ENCODE measurements around the gene KANSL2. TPM values are rescaled to one million over a fixed set of nuclear protein-coding genes. Genes with fewer than 3 reads are reported as not detected.
"Not testable (repeated sequence)": the region's sequence is repeated elsewhere in the genome, so short reads cannot be mapped to it uniquely, and the experiment has no call there.

The KANSL2 gene
- total RNA-seq, 1 donor from 2014 or later: 70.3 TPM

DNA sequence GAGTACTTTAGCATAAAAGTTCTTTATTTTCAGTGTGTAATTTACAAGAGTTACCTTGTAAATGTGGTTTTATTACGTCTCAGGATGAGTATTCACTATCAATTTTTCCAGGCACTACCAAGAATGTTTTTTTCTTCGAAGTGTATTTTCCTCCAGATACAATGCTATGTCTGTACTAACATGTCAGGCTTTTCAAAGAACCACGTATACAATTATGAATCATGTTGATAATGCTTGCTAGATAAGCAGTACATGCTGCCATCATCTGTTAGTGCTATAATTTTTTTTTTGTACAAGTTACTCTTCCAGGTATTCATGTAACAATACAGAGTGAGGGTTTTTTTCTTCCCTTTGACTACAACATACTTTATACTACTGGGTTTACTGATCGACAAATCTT lies 5.6 kb upstream of the KANSL2 start:
- Histone ChIP-seq H3K36me3 (ENCODE audit: control insufficient read depth, insufficient read depth, low read length) (no peaks in the 10 kb centered on the region), H3K4me3 (ENCODE audit: low read depth, low read length) (no peak overlapping the region), H3K27me3 (ENCODE audit: control insufficient read depth, insufficient read depth, low read length) (no peaks in the 10 kb centered on the region)
- TF ChIP-seq, protein P1, sequence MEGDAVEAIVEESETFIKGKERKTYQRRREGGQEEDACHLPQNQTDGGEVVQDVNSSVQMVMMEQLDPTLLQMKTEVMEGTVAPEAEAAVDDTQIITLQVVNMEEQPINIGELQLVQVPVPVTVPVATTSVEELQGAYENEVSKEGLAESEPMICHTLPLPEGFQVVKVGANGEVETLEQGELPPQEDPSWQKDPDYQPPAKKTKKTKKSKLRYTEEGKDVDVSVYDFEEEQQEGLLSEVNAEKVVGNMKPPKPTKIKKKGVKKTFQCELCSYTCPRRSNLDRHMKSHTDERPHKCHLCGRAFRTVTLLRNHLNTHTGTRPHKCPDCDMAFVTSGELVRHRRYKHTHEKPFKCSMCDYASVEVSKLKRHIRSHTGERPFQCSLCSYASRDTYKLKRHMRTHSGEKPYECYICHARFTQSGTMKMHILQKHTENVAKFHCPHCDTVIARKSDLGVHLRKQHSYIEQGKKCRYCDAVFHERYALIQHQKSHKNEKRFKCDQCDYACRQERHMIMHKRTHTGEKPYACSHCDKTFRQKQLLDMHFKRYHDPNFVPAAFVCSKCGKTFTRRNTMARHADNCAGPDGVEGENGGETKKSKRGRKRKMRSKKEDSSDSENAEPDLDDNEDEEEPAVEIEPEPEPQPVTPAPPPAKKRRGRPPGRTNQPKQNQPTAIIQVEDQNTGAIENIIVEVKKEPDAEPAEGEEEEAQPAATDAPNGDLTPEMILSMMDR (IDR thresholded peaks at IDR 0.05; ENCODE audit: insufficient read depth, low read length, severe bottlenecking): no peak
- no peak for FAIRE-seq
- DNase-seq (ENCODE audit: low read depth): peak; percentile 12

DNA sequence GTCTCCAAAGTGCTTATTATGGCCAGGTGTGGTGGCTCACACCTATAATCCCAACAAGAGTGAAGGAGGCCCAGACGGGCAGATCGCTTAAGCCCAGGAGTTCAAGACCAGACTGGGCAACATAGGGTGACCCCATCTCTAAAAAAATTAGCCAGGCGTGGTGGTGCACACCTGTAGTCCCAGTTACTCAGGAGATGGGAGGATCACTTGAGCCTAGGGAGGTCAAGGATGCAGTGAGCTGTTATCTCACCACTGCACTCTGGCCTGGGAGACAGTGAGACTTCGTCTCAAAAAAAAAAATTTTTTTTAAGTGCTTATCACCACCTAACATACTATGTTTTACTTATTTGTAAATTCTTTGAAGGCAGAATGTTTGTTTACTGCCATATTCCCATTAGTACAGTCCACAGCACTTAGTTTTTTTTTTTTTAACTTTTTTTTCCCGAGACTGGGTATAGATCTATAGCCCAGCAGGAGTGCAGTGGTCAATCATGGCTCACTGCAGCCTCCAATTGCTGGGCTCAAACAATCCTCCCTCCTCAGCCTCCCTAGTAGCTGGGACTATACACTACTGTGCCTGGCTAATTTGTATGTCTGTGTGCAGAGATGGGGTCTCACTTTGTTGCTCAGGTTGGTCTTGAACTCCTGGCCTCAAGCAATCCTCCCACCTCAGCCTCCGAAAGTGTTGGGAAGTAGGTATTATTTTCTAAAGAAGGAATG lies 4.7 kb upstream of the KANSL2 start:
- no peak overlapping the region for H3K4me3 ChIP-seq (ENCODE audit: low read depth, low read length)
- FAIRE-seq: no peak
- no peaks in the 10 kb centered on the region for H3K27me3 ChIP-seq (ENCODE audit: control insufficient read depth, insufficient read depth, low read length)
- H3K36me3 ChIP-seq (ENCODE audit: control insufficient read depth, insufficient read depth, low read length): no peaks in the 10 kb centered on the region
- TF ChIP-seq, protein P1 (IDR thresholded peaks at IDR 0.05; ENCODE audit: insufficient read depth, low read length, severe bottlenecking): no peak
- no peak for DNase-seq (ENCODE audit: low read depth)

DNA sequence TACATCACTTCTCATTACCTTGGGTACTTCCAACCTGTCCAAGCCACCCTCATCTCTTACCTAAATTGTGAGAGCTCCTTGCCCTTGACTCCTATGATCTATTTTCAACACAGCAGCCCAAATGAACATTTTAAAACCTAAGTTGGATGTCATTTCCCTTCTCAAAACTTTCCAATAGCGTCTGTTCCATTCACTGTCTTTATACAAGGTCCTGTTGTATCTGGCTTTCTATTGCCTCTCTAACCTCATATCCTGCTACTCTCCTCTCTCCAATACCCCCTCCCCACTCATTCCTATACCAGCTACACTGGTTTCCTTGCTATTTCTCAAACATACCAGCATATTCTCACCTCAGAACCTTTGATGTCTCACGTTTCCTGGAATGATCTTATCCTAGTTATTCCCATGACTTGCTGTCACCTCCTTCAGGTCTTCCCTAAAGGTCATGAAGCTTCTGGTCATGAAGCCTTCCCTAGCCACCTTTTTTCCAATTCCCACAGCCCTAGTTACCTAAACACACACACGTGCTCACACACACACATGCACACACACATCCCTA lies 4.1 kb upstream of the KANSL2 start:
- Histone ChIP-seq H3K36me3 (ENCODE audit: control insufficient read depth, insufficient read depth, low read length) (no peaks in the 10 kb centered on the region), H3K27me3 (ENCODE audit: control insufficient read depth, insufficient read depth, low read length) (no peaks in the 10 kb centered on the region), H3K4me3 (ENCODE audit: low read depth, low read length) (no peak overlapping the region)
- DNase-seq (ENCODE audit: low read depth) (no peak), FAIRE-seq (no peak)
- TF ChIP-seq, protein P1 (IDR thresholded peaks at IDR 0.05; ENCODE audit: insufficient read depth, low read length, severe bottlenecking): no peak

DNA sequence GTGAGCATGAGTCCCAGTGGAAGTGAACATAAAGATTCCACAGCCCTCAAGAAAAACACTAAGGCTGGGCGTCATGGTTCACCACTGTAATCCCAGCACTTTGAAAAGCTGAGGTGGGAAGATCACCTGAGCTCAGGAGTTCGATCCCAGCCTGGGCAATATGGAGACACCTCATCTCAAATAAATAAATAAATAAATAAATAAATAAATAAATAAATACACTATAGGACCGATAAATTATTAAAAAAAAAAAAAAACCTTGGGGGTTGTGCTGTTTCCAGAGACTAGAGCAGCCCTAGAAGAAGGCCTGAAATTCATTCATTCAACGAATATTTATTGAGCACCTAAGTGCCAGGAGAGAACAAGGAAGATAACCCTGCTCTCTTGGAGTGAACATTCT lies 1.5 kb upstream of the KANSL2 start:
- no peak for DNase-seq (ENCODE audit: low read depth)
- H3K36me3 ChIP-seq (ENCODE audit: control insufficient read depth, insufficient read depth, low read length): peaks cover 2% of the 10 kb centered on the region
- no peak for FAIRE-seq
- no peak overlapping the region for H3K4me3 ChIP-seq (ENCODE audit: low read depth, low read length)
- no peaks in the 10 kb centered on the region for H3K27me3 ChIP-seq (ENCODE audit: control insufficient read depth, insufficient read depth, low read length)
- TF ChIP-seq, protein P1 (IDR thresholded peaks at IDR 0.05; ENCODE audit: insufficient read depth, low read length, severe bottlenecking): no peak

DNA sequence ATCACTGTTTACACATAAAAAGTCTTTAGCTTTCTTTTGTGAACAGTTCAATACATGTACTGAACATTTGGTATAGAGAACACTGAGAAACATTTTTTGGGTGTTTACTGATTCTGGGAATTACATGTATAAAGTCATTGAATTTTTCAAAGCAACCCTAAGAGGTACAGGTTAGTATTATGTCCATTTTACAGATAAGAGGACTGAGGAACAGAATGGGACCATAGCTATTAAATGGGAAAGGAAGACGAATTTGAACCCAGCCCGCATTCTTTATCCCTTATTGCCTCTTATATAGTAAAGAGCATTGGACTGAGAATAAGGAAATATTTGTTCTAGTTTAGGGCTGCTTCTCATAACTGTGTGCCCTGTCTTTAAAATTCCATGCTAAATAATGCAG lies 889 bp upstream of the KANSL2 start:
- H3K4me3 ChIP-seq (ENCODE audit: low read depth, low read length): no peak overlapping the region
- peaks cover 2% of the 10 kb centered on the region for H3K36me3 ChIP-seq (ENCODE audit: control insufficient read depth, insufficient read depth, low read length)
- H3K27me3 ChIP-seq (ENCODE audit: control insufficient read depth, insufficient read depth, low read length): no peaks in the 10 kb centered on the region
- TF ChIP-seq, protein P1 (IDR thresholded peaks at IDR 0.05; ENCODE audit: insufficient read depth, low read length, severe bottlenecking): no peak
- FAIRE-seq (no peak), DNase-seq (ENCODE audit: low read depth) (no peak)

DNA sequence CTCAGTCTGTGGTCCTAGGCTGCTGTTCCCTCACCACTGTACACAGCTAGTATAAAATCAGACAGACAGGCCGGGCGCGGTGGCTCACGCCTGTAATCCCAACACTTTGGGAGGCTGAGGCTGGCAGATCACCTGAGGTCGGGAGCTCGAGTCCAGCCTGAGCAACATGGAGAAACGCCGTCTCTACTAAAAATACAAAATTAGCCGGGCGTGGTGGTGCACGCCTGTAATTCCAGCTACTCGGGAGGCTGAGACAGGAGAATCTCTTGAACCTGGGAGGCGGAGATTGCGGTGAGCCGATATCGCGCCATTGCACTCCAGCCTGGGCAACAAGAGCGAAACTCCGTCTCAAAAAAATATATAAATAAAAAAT lies 481 bp upstream of the KANSL2 start:
- not testable (repeated sequence) for H3K36me3 ChIP-seq (ENCODE audit: control insufficient read depth, insufficient read depth, low read length); H3K27me3 ChIP-seq (ENCODE audit: control insufficient read depth, insufficient read depth, low read length); DNase-seq (ENCODE audit: low read depth); FAIRE-seq
- peak overlapping the region; percentile 87 for H3K4me3 ChIP-seq (ENCODE audit: low read depth, low read length)

Measured in bronchial epithelial cell (primary cell).